Activated gamma-delta T cell (primary cell): ENCODE measurements around the gene SNX14.
"Not testable (repeated sequence)": the region's sequence is repeated elsewhere in the genome, so short reads cannot be mapped to it uniquely, and the experiment has no call there.

Source experiments
- DNase-seq: peaks from one replicate; lab custom pipeline; 2025; lab: John Stamatoyannopoulos, UW

The SNX14 gene

DNA sequence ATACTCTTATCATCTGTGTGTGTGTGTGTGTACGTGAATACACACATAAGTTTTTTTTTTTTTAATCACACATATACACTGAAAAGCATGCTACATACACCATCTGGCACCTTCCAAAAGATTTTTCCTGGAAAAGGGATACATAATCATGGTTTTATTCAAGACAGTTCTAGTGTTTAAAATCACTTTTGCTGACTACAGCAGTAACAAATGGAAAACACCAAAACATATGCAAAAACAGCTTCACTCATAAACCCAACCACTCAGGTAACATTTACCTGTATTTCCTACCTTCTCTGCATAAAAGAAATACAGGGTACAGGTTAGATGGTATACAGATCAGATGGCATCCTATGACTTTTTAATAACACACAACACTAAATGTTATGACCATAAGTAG lies 2.5 kb downstream of the SNX14 start:
- DNase-seq: no peak

DNA sequence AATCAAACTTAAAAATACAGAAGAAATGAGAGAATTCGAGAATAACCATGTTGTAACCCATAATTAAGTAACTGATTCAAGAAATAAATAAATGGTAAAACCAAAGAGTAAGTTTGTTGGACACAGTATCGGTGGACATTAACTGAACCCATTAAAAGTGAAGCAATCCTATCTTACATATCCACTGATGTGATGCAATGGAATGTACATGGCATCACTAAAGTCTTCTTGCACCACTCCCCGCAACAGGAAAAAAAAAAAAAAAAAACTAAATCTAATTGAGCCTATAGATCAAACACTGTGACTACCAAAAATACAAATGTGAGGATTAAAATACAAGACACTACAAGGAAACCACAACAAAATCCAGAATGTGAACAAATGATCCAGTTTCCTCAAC lies 7.9 kb downstream of the SNX14 start:
- DNase-seq: no peak

DNA sequence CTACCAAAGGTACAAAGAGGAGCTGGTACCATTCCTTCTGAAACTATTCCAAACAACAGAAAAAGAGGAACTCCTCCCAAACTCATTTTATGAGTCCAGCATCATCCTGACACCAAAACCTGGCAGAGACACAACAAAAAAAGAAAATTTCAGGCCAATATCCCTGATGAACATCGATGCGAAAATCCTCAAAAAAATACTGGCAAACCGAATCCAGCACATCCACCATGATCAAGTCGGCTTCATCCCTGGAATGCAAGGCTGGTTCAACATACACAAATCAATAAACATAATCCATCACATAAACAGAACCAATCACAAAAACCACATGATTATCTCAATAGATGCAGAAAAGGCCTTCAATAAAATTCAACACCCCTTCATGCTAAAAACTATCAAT lies 10.8 kb downstream of the SNX14 start:
- not testable (repeated sequence) for DNase-seq

DNA sequence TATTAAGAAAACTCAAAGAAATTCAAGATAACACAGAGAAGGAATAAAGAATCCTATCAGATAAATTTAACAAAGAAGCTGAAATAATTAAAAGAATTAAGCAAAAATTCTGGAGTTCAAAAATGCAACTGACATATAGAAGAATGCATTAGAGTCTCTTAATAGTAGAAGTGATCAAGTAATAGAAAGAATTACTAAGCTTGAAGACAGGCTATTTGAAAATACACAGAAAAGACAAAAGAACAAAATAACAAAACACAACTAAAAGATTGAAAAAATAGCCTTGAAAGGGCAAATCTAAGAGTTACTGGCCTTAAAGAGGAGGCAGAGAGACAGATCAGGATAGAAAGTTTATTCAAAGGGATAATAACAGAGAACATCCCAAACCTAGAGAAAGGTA lies 12.1 kb downstream of the SNX14 start:
- DNase-seq: no peak

DNA sequence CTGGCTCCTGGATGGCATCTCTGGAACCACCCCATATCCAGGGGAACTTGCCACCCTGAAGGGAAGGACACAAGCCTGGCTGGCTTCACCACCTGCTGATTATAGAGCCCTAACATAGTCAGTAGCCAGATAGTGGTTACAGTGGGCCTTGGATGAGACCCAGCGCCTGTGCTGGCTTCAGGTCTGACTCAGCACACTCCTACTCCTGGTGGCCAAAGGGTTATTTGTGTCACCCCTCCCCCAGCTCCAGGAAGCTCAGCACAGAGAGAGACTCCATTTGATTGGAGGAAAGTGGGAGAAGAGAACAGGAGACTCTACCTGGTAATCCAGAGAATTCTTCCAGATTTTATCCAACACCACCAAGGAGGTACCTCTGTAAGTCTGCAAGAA lies 12.8 kb downstream of the SNX14 start:
- no peak for DNase-seq

DNA sequence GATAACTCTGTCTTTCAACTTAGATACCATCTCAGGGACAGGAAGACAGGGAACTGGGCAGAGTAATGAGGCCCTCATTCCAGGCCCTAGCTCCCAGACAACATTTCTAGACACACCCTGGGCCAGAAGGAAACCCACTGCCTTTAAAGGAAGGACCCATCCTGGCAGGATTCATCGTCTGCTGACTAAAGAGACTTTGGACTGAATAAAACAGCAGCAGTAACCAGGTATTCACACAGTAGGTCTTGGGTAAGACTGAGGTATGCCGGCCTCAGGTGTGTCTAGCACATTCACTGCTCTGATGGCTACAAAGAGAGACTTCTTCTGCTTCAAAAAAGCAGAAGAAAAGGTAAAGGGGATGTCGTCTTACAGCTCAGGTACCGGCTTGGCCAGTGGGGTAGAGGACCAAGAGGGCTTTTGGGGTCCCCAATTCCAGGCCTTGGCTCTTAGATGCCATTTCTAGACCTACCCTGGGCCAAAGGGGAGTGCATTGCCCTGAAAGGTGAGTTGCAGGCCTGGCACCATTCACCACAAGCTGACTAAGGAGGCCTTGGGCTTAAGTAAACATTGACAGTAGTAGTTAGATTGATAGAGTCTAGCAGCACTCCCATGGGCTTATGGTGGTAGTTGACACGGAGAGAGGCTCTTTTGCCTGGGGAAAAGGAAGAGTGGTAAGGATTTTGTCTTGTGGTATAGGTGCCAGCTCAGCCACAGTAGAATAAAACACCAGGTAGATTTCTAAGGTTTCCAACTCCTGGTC lies 13.4 kb downstream of the SNX14 start:
- no peak for DNase-seq

DNA sequence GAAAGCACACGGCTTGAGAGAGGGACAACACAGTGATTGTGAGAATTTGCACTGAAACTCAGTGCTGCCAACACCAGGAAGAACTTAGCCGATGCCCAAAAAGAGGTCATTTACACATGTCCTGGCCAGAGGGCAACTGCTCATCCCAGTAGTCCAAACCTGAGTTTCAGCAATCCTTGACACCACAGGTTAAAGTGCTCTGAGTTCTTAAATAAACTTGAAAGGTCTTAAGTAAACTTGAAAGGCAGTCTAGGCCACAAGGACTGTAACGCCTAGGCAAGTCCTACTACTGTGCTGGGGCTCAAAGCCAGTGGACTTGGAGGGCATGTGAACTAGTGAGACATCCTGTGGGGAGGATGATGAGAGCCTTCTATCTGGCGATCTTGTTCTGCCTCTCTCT lies 14.1 kb downstream of the SNX14 start:
- DNase-seq: no peak

DNA sequence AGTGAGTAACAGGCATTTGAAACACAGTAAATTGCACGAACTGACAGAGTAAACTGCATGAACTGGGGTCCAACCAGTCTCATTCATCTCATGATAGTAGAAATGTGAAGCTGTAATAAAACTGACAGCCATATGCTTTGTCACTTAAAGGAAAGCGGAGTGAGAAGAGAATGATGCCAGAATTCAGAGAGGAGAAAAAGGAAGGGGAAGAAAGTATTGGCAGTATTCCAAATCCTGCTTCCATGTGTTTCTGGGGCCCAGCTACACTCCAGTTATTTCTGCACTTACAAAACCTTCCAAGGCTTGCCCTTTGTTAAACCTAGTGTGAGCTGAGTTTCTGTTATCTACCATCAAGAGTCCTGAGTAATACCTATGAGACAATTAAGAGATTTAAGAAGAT lies 17.2 kb downstream of the SNX14 start:
- no peak for DNase-seq

DNA sequence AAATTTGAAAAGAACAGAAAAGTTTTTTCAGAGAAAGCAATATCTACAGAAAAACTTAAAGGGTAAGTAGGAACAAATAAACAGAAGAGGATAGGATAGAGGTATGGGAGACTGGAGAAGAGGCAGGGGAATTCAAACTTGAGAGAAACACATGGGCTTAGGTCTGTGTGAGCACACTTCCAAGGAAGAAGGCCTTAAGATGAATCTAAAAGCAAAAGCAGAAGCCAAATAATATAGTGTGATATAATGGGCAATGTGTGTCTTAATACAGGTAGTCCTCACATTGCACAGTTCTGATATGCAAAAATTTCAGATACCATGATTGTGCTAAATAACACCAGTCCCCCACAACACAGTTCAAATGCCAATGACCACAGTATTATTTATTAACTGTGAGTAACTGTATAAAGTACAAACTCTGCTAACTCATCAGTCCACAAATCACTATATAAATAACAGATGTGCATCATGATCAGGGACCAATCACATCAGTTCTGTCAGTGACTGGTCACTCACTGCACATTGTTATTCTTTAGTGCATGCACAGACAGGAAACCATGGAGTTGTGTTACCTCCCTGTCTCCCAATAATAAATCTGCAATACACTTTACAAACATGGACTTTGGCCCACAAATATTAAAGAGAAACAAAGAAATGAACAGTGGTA lies 18.6 kb downstream of the SNX14 start:
- DNase-seq: no peak

DNA sequence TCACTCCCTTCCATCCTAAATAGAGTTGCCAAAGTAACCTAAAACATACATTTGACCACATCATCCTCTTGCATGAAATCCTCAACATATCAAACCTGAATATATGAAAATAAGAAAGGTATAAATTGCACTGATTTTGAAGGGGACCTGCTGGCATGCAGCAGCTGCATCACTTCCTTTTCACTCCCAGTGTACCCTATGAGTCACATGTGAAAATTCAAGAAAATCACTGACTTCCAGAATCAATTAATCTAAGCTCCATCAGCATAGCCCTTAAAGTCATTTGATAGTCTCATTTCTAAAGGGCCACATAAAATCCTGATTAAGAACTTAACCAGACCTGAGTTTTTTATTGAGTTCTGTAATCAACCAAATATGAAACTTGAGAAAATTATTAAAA lies 24.3 kb downstream of the SNX14 start:
- no peak for DNase-seq

DNA sequence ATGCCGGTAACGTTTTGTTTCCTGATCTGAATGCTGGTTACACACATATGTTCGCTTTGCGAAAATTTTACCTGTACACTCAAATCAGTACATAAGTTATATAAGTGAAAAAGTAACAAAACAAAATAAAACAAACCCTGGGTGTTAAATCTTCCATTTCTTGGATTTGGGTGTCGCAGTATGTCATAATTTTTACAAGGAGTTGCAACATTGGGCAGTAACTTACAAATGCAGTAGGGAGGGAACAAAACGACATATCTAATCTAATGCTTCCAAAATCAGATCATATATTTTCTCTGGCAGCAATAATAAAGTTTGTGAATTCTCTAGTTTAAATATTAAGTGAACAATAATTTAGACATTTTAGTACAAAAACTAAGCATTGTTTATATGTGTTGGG lies 25.2 kb downstream of the SNX14 start:
- no peak for DNase-seq

DNA sequence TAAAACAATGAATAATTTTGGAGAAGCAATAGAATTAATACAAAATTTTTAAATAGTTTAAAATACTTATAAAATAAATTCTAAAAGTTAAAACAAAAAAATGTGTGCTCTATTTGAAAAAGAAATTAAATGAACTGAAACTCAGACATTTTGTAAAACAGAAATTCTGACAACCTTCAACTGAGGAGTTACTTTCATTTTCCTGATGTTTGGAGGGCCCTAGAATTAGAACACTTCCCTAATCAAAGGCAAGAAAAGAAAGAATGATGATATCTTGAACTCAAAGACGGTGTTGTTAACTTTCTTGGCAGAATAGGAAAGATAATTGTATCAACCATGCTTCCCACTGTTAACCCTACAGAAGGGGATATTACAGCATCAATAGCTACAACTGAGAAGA lies 27.9 kb downstream of the SNX14 start:
- no peak for DNase-seq

DNA sequence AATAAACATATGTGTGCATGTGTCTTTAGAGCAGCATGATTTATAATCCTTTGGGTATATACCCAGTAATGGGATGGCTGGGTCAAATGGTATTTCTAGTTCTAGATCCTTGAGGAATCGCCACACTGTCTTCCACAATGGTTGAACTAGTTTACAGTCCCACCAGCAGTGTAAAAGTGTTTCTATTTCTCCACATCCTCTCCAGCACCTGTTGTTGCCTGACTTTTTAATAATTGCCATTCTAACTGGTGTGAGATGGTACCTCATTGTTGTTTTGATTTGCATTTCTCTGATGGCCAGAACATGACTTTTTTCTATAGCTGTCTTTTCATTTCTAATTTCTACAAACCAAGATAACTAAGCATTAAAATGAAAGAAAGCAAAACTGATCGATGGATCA lies 29.4 kb downstream of the SNX14 start:
- not testable (repeated sequence) for DNase-seq

DNA sequence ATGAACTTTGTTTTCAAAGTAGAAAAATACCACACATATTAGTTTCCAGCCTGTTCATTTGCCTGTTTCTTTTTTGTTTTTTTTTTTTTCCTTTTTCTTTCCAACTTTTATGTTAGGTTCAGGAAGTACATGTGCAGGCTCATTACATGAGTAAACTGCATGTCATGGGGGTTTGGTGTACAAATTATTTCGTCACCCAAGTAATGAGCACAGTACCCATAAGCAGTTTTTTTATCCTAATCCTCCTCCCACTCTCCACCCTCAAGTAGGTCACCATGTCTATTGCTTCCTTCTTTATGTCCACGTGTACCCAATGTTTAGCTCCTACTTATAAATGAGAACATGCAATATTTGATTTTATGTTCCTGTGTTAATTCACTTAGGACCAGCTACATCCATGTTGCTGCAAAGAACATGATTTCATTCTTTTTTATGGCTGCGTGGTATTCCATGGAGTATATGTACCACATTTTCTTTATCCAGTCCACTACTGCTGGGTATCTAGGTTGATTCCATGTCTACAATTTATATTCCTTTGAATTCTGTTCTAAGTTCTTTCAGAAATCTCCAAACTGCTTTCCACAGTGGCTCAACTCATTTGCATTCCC lies 31.8 kb downstream of the SNX14 start:
- DNase-seq: no peak

DNA sequence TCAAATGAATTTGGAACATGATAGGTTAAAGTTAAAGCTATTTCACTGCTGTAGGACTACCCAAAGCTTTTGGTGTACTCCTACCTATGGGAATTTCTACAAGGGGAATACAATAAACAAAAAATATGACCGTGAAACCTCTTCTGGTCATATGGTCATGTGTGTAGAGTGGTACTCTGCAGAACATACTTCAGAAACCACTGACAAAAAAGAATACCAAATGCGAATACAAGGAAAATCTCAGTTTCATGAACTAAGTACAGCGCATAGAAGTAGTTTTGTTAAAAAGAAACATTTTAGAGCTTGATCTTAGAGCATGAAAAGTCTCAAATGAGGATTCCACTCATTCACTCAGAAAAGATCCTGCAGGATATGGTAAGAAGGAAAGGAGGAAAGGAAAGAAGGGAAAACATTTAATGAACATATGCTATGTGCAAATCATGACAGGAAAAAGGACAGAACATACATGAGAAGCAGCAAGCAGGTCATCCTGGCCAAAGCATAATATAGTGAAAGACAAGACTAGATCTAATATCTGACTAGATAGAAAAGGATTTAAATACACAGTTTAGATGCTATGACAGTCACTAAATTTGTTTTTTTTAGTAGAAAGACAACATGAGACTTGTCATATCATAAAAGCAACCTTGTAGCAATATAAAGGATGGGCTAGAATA lies 36.5 kb downstream of the SNX14 start:
- DNase-seq: no peak

DNA sequence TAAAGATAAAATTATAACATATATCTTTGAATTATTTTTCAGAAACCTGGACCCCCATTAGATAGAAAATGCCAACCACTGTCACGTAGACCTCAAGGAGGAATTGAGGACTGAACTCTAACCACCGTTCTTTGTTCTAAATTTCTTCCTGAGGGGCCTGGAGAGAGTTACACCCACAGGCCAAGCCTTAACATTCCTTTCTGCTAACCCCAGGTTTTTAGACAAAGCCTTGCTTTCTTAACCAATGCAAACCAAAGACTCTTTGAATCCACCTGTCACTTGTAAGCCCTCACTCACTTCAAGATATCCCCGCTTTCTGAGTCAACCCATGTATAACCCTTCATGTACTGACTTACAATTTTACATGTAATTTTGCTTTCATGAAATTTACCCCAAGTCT lies 41.0 kb downstream of the SNX14 start:
- no peak for DNase-seq

DNA sequence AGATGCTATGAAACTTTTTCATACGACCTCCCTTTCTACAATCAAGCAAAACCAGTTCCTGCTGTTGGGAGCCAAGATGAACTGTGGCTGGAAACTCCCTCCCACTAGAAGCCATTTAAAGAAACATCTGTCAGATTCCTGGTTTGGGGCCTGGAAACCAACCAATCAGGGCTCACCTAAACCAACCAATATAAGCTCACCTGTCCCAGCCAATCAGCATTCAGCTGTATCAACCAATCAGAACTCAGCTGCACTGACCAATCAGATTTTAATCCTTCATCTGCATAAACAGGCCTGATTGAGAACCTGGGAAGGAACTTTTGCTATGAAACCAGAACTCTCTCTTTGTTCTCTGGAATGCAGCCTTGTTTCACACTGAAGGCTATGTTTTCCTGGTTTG lies 42.4 kb downstream of the SNX14 start:
- DNase-seq: no peak

DNA sequence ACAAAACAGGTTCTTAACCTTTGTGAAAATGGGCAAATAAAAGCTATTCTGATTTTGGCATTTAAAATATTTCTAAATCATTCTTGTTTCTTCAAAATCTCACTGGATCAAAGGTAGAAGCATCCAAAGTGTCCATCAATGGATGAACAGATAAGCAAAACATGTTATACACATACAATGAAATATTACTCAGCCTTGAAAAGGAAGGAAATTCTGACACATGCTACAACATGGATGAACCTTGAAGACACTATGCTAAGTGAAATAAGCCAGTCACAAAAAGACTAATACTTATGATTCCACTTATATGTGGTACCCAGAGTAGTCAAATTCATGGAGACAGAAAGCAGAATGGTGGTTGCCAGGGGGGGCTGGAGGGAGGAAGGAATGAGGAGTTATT lies 45.9 kb downstream of the SNX14 start:
- no peak for DNase-seq

DNA sequence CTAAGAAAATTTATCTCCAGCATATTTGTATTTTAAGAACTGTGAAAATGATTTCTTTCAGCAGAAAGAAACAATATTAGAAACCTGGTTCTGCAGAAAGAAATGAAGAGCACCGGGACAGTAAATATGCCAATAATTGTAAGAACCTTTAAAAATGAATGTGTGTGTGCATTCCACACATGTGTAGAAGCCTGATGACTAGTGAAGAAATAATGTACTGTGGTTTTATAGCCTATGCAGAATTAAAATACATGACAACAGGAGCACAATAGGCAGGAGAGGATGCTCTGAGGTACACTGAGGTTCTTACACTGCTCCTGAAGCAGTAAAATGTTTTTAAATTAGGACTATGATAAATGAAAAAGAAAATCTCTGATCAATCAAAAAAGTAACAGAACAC lies 48.9 kb downstream of the SNX14 start:
- no peak for DNase-seq

DNA sequence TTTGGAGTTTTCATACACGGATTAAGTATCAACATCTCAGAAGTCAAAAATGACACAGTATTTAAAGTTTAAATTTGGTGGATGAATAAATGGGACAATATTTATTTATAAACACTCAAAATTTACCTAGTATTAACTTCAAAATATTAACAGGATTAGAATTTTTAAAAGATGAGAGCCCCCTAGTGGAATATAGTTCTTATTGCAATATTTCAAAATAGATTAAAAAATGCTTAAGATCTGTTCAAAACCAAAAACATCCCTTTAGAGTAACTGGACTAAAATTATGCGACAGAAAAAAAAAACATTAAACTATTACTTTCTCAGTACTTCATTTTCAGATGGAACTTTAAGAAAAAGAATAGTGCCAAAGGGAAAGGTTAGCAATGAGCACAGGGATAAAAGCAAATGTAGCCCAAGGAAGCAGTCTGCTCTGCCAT lies 56.6 kb downstream of the SNX14 start:
- no peak for DNase-seq

DNA sequence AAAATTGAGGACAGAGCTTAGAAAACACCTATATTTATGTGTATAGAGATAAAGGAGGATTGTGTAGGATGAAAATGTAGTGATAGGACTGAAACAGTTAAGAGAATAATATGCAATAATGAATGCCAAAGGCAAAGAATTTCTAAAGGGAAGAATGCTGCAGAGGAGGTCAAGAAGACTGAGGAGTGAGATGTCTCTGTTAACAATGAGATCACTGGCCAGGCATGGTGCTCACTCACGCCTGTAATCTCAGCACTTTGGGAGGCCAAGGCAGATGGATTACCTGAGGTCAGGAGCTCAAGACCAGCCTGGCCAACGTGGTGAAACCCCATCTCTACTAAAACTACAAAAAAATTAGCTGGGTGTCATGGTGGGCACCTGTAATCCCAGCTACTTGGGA lies 69.4 kb downstream of the SNX14 start:
- not testable (repeated sequence) for DNase-seq

DNA sequence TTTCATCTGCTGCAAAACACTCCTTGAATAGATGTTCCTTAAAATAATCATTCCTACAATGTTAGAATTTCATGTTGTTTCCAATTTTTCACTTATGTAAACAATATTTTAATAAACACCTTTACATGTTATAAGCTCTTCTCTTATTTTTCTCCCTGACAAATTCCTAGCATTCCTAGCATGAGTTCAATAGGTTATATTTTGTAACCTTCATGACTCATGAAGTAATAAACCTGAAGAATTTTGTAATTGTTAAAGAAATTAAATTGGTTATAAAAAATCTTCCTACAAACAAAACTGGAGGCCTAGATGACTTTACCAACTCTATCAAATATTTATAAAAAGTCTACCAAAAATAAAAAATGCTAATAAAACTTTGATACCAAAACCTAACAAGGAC lies 77.5 kb downstream of the SNX14 start:
- no peak for DNase-seq
